Natural killer cell treated with Interleukin-12 subunit alpha and Interleukin-12 subunit beta and Interleukin-15 and Interleukin-18, amount 100 ng/mL, for 72 hours (primary cell): ENCODE data around the gene CADPS. TPM values are rescaled to one million over a fixed set of nuclear protein-coding genes. Genes with fewer than 3 reads are reported as not detected.

Source experiments
- ATAC-seq, 2 donors: fragments of 150-1000 bp; cut with Tn5 transposase in 1 of 2; sonication (Bioruptor Pico), chemical (Tn5 transposase) in 1 of 2; 2 replicates each; pipeline ENCODE4 v1.10.0; 2021
- DNase-seq: peaks from one replicate; pipeline ENCODE4 v3.0.0; 2022; ENCODE audit warnings: low spot score
- H3K27ac Mint-ChIP-seq, 2 donors: 1 replicate in 1 of 2; 2 replicates in 1 of 2; pipeline ENCODE4 v1.8.0; 2022; ENCODE audit warnings: mixed read lengths in 2 of 2, mild to moderate bottlenecking in 1 of 2, moderate library complexity in 1 of 2
- H3K27me3 Mint-ChIP-seq, 2 donors: 1 replicate in 1 of 2; 2 replicates in 1 of 2; pipeline ENCODE4 v1.8.0; 2022; ENCODE audit warnings: mixed read lengths in 2 of 2
- H3K36me3 Mint-ChIP-seq: one replicate; pipeline ENCODE4 v1.8.0; 2022; ENCODE audit warnings: mixed read lengths
- H3K4me1 Mint-ChIP-seq, 2 donors: 1 replicate in 1 of 2; 2 replicates in 1 of 2; pipeline ENCODE4 v1.8.0; 2022; ENCODE audit warnings: low read depth in 2 of 2, mixed read lengths in 2 of 2, mild to moderate bottlenecking in 1 of 2
- H3K4me3 Mint-ChIP-seq: one replicate; pipeline ENCODE4 v1.8.0; 2022; ENCODE audit warnings: mixed read lengths
- H3K9me3 Mint-ChIP-seq: 2 replicates; pipeline ENCODE4 v1.8.0; 2022; ENCODE audit warnings: mixed read lengths
- total RNA-seq, 2 donors: library from RNA; stranded (reverse); gene quantifications; one replicate each; pipeline ENCODE4 v1.2.3, GENCODE V29; 2022

CADPS gene
- total RNA-seq, 2 donors from 2014 or later, result not detected

DNA sequence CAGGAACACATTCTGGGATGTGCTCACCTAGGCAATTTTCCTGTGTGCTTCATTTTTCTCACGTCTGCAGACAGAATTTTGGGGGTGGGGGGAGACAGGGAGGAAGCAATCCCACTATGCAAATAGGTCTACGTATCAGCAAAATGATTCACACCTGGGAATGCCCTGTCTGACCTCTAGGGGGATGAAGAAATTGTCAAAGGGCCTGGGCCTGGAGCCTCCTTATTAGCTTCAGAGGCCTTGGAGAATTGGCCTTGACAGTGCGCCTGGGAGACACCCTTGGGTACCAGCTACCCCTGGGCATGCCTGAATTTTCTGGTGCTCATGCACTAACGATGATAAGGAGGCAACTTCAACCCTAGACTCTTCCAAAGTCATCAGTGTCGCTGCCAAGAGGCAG is 207.5 kb downstream of the CADPS start:
- H3K27ac Mint-ChIP-seq, result no peak overlapping the region
- ATAC-seq (no peak), DNase-seq (no peak)
- H3K4me3 Mint-ChIP-seq, result no peak overlapping the region
- H3K27me3 Mint-ChIP-seq, result no peaks in the 10 kb centered on the region
- no peaks in the 10 kb centered on the region for H3K4me1 Mint-ChIP-seq
- no peaks in the 10 kb centered on the region for H3K36me3 Mint-ChIP-seq
- peaks cover 3% of the 10 kb centered on the region for H3K9me3 Mint-ChIP-seq

DNA sequence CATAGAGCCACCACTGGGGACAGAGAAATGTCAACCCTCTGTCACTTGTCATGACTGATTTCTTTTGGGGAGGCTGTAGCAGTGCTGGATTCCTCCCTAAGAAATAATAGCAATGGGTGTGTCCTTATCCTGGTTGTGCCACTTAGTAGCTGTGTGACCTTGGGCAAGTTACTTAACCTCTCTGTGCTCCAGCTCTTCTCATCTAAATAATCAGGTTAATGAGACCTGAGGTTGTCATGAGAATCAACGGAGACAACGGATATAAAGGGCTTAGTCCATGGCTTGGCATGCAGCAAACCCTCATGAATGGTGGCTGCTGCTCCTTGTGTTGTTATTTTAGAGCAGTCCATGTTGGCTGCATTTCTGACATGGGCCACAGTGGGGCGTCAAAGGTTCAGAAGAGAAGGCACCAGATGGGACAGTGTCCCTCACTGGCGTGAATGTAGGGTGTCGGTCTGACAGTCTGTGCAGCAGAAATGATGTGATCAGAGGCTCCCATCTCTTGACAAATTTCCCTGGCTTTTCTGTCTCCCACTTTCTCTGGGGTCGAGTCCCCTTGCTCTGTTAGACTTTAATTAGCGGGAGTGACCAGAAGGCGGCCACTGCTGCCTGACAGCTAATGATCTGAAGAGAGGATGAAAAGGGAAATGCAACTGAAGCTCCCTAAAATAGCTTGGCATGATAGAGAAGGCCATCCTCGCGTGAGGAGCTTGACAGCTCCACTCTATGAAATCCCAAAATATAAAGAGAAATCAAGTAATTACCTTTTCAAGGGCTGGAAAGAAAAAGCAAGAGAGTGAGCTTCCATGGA is 209.4 kb downstream of the CADPS start:
- DNase-seq, result no peak
- Mint-ChIP-seq H3K9me3 (peaks cover 3% of the 10 kb centered on the region), H3K36me3 (no peaks in the 10 kb centered on the region), H3K27ac (no peak overlapping the region), H3K4me1 (no peaks in the 10 kb centered on the region), H3K27me3 (no peaks in the 10 kb centered on the region), H3K4me3 (no peak overlapping the region)
- ATAC-seq, result no peak

DNA sequence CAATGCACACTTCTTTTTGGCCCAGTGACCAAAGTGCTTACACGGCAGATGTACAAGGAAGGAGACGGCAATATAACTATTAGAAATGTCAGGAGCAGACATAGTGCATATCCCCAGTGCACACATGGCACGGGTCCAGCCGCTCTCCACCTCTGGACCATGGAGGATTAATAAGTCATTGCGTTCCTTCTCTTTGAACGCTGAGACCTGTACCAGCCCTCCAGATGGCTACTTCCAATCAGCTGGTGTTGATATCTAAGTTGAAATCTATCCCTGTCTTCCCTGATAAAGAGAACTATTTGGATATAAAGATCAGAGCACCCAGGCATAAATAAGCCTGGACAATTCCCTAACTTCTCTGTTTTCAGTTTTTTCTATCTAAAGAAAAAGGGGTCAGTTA is 212.5 kb downstream of the CADPS start:
- ATAC-seq (no peak), DNase-seq (no peak)
- Mint-ChIP-seq H3K27ac (no peak overlapping the region), H3K36me3 (no peaks in the 10 kb centered on the region), H3K4me3 (no peak overlapping the region), H3K27me3 (no peaks in the 10 kb centered on the region), H3K9me3 (peaks cover 4% of the 10 kb centered on the region), H3K4me1 (no peaks in the 10 kb centered on the region)

GRCh38 chr3:62659660-62660059 is 215.6 kb downstream of the CADPS start:
- no peak for DNase-seq
- Mint-ChIP-seq H3K36me3 (no peaks in the 10 kb centered on the region), H3K27me3 (no peaks in the 10 kb centered on the region)

GRCh38 chr3:62655691-62656063 is 219.5 kb downstream of the CADPS start:
- Mint-ChIP-seq H3K36me3 (no peaks in the 10 kb centered on the region), H3K27ac (no peak overlapping the region), H3K4me3 (no peak overlapping the region), H3K9me3 (peaks cover 9% of the 10 kb centered on the region), H3K4me1 (no peaks in the 10 kb centered on the region), H3K27me3 (no peaks in the 10 kb centered on the region)
- DNase-seq (no peak), ATAC-seq (no peak)

More at GRCh38 chr3:62659660-62660059, 215.6 kb downstream of the CADPS start:
- Mint-ChIP-seq H3K4me1 (no peaks in the 10 kb centered on the region), H3K9me3 (peaks cover 5% of the 10 kb centered on the region), H3K4me3 (no peak overlapping the region), H3K27ac (no peak overlapping the region)
- no peak for ATAC-seq

DNA sequence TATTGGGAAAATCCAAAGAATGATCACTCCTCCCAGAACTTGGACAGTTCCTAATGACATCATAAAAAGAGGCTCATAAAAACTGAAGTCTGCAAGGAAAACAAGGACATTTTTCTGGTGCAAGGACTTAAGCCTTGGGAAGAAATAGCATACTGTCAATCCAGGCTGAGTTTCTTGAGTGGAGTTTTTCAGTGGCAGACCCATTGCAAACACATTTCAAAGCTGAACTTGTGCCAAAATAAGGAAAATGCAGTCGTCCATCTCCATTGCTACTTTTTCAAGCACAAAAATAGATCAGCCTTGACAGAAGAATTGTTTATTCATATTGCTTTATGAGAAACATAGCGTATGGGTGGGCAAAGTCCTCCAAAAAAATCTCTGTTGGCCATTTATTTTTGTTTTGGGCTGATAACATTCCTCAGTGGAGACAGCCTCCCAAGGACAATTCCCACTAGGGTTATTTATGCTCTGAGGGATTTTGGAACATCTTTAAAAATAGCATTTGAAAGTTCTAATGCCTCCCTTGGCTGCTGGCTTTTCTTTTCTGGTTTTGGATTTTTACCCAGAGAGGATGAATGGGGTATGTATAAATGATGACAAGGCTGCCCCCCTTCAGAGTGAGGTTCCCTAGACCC is 220.0 kb downstream of the CADPS start:
- H3K27ac Mint-ChIP-seq, result no peak overlapping the region
- no peak for DNase-seq
- no peak overlapping the region for H3K4me3 Mint-ChIP-seq
- no peaks in the 10 kb centered on the region for H3K4me1 Mint-ChIP-seq
- no peak for ATAC-seq
- H3K9me3 Mint-ChIP-seq, result peaks cover 9% of the 10 kb centered on the region
- no peaks in the 10 kb centered on the region for H3K27me3 Mint-ChIP-seq
- H3K36me3 Mint-ChIP-seq, result no peaks in the 10 kb centered on the region

DNA sequence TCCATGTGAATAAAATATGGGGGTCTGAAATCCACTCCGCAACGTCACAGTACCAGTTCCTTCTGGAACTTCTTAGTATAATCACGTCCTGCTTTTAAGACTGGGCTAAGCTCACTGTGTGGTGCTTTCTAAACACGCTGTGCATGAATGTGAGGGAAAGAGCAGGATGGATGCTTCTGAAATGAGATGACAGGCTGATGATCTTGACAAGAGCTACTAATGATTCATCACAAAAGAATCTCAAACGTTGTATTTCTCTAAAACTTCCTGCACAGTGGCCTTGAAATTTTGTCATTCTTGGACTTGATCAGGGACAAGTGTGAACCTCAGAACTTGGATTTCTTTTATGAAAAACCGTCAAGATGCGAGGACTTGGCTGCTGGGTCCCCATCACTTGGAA is 221.4 kb downstream of the CADPS start:
- ATAC-seq, result no peak
- Mint-ChIP-seq H3K9me3 (peaks cover 6% of the 10 kb centered on the region), H3K27ac (no peak overlapping the region), H3K36me3 (no peaks in the 10 kb centered on the region), H3K4me1 (no peaks in the 10 kb centered on the region), H3K27me3 (no peaks in the 10 kb centered on the region), H3K4me3 (no peak overlapping the region)
- no peak for DNase-seq

DNA sequence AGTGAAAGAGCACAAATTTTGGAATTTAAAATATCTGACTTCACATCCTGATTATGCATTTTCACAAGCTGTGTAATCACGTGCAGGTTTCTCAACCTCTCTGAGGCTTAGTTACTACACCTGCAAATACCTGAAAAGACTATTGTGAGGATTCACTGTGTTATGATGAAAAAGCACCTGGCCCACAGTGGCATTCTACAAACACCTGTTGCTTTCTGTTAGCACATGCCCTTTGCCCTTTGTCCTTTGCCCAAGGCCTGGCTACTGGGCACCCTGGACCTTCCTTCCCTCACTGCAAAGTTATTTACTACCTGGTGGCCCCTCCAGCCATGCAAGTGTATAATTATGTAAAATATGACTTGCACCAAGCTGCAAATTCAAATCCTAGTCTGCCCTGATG is 227.5 kb downstream of the CADPS start:
- no peaks in the 10 kb centered on the region for H3K27me3 Mint-ChIP-seq
- no peaks in the 10 kb centered on the region for H3K4me1 Mint-ChIP-seq
- H3K36me3 Mint-ChIP-seq, result no peaks in the 10 kb centered on the region
- H3K27ac Mint-ChIP-seq, result no peak overlapping the region
- DNase-seq, result no peak
- no peak overlapping the region for H3K4me3 Mint-ChIP-seq
- no peak for ATAC-seq
- peaks cover 3% of the 10 kb centered on the region for H3K9me3 Mint-ChIP-seq

DNA sequence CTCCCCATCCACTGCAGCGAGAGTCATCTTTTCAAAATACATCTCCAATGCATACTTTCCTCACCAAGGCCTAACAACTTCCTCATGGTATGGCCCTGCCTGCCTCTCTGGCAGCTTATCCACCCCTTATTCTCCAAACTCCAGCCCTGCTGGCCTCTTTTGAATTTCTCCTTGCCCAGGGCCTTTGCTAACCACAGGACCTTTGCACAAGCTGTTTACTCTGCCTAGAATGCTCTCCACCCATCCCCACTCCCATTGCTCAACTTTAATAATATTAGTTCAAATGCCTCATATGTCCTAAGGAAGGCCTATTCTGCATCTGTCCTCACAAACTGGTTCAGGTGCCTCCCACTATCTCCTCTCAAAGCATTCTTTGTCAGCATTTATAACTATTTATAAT is 230.7 kb downstream of the CADPS start:
- DNase-seq (no peak), ATAC-seq (no peak)
- H3K36me3 Mint-ChIP-seq, result no peaks in the 10 kb centered on the region
- no peaks in the 10 kb centered on the region for H3K9me3 Mint-ChIP-seq
- no peak overlapping the region for H3K27ac Mint-ChIP-seq
- no peaks in the 10 kb centered on the region for H3K27me3 Mint-ChIP-seq
- H3K4me1 Mint-ChIP-seq, result no peaks in the 10 kb centered on the region
- H3K4me3 Mint-ChIP-seq, result no peak overlapping the region

DNA sequence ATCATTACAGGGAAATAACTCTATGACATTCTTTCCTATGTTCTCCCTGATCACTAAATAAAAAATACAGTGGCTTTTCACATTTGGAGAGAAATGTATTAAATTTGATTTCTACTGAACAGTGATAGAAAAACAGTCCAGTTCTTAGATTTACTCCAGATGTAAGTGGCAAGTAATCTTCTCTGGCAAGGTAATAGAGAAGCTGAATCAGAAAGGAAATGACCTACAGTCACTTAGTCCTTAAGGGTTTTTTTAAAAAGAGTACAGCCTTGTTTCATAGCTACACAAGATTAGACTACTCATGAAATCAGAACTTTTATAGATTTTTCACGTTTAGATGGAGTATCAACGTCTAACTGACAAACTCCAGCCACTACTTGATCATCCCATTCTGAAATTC is 236.9 kb downstream of the CADPS start:
- Mint-ChIP-seq H3K4me1 (no peaks in the 10 kb centered on the region), H3K27ac (no peak overlapping the region), H3K36me3 (no peaks in the 10 kb centered on the region), H3K27me3 (no peaks in the 10 kb centered on the region), H3K4me3 (no peak overlapping the region), H3K9me3 (no peaks in the 10 kb centered on the region)
- no peak for ATAC-seq
- DNase-seq, result no peak

GRCh38 chr3:62636235-62636826 is 238.9 kb downstream of the CADPS start:
- no peaks in the 10 kb centered on the region for H3K4me1 Mint-ChIP-seq
- H3K9me3 Mint-ChIP-seq, result no peaks in the 10 kb centered on the region
- no peak overlapping the region for H3K27ac Mint-ChIP-seq
- ATAC-seq (no peak), DNase-seq (no peak)
- H3K36me3 Mint-ChIP-seq, result no peaks in the 10 kb centered on the region
- H3K4me3 Mint-ChIP-seq, result no peak overlapping the region
- no peaks in the 10 kb centered on the region for H3K27me3 Mint-ChIP-seq

DNA sequence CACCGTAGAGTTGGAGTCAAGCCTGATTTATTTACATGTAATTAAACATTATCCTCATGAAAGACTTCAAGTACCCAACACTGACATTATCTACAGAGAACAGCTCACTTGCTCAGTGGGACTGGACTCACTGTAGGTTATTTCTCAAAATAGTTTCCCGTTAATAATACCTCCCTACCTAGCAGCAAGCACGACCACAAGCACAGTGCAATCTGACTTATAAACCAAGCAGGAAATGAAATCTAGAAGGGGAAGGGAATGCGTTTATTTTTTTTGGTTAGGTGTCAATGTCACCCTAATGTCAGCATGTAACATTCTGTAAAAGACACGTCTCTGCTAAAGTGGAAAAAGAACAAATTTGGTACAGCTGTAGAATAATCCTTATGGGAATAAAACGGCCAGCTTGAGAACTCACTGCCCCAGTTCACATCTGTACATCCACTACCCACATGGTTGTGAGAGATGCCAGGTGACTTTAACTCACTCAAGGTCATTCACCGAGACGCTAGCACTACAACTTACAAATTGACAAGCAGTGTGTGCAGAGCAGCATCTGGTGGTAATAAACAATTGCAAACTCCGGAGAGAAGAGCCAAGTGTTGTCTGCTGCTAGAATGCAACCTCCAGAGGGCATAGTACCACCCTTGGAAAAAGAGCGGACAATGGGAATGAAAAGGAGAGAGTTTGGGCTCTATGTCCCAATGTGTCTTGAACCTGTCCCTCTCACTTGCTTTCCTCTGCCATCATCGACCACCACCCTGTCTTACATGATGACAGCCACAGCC is 242.5 kb downstream of the CADPS start:
- H3K27ac Mint-ChIP-seq, result no peak overlapping the region
- no peak for ATAC-seq
- DNase-seq, result no peak
- no peaks in the 10 kb centered on the region for H3K4me1 Mint-ChIP-seq
- no peaks in the 10 kb centered on the region for H3K36me3 Mint-ChIP-seq
- no peaks in the 10 kb centered on the region for H3K9me3 Mint-ChIP-seq
- H3K4me3 Mint-ChIP-seq, result no peak overlapping the region
- H3K27me3 Mint-ChIP-seq, result no peaks in the 10 kb centered on the region

- H3K36me3 Mint-ChIP-seq, result no peaks in the 10 kb centered on the region
- no peak overlapping the region for H3K27ac Mint-ChIP-seq
- ATAC-seq (no peak), DNase-seq (no peak)
- no peaks in the 10 kb centered on the region for H3K4me1 Mint-ChIP-seq
- no peaks in the 10 kb centered on the region for H3K9me3 Mint-ChIP-seq
- H3K4me3 Mint-ChIP-seq, result no peak overlapping the region
- no peaks in the 10 kb centered on the region for H3K27me3 Mint-ChIP-seq
Measured at GRCh38 chr3:62631488-62631887, 243.7 kb downstream of the CADPS start.

DNA sequence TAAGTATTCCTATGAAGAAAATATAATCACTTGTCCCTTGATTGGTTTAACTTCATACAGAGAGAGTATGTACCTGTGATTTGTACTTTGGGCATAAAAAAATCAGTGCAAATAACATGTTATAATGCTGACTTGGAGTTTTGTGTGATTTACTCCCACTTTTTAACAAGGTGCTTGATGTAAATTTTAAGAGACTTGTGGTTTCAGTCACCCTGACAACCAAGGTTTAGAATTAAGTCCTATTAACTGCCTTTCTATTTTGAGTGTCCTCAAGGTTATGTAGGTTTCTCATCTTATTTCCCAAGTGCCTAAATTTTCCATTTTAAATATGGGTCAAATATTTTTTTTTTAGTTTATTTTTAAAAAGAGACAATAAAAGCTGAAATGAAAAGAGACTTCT is 244.6 kb downstream of the CADPS start:
- Mint-ChIP-seq H3K36me3 (no peaks in the 10 kb centered on the region), H3K4me1 (no peaks in the 10 kb centered on the region), H3K27ac (no peak overlapping the region), H3K4me3 (no peak overlapping the region), H3K9me3 (no peaks in the 10 kb centered on the region), H3K27me3 (no peaks in the 10 kb centered on the region)
- no peak for DNase-seq
- no peak for ATAC-seq
